Gastrocnemius medialis (tissue), 4 donors: ENCODE data around the gene CHURC1.

Experiments
- POLR2A ChIP-seq, 2 donors: fragments of 450-650 bp; IDR thresholded peaks; one replicate each; pipeline ENCODE4 v1.6.1; 2017; ENCODE audit warnings: antibody characterized with exemption in 2 of 2, mild to moderate bottlenecking in 2 of 2, moderate library complexity in 2 of 2
- TF ChIP-seq, protein P1 (sequence below), 5 experiments: fragments of 450-650 bp in 3 of 5; fragments of 200-600 bp in 2 of 5; sonication (generic) in 2 of 5; IDR thresholded peaks in 4 of 5; conservative IDR thresholded peaks in 1 of 5; 1 replicate in 4 of 5; 2 replicates in 1 of 5; pipeline ENCODE4 v1.5.1; 2016 to 2019; ENCODE audit warnings: antibody characterized with exemption in 5 of 5, mild to moderate bottlenecking in 3 of 5, moderate library complexity in 3 of 5

DNA sequence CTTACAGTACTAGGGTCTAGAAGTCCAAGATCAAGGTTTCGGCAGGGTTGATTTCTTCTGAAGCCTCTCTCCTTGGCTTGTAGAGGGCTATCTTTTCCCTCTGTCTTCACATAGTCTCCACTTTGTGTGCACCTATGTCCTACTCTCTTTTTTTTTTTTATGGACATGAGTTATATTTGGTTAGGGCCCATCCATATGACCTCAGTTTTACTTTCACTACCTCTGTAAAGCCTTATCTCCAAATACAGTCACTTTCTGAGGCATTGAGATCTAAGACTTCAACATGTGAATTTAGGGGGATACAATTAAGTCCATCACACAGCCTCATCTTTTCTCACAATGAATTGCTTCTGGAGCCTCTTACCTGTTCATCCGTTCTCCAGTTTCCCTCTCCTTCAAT, 28.7 kb upstream of the CHURC1 start:
- no peak for TF ChIP-seq POLR2A (IDR thresholded peaks at IDR 0.05)
- TF ChIP-seq, protein P1, sequence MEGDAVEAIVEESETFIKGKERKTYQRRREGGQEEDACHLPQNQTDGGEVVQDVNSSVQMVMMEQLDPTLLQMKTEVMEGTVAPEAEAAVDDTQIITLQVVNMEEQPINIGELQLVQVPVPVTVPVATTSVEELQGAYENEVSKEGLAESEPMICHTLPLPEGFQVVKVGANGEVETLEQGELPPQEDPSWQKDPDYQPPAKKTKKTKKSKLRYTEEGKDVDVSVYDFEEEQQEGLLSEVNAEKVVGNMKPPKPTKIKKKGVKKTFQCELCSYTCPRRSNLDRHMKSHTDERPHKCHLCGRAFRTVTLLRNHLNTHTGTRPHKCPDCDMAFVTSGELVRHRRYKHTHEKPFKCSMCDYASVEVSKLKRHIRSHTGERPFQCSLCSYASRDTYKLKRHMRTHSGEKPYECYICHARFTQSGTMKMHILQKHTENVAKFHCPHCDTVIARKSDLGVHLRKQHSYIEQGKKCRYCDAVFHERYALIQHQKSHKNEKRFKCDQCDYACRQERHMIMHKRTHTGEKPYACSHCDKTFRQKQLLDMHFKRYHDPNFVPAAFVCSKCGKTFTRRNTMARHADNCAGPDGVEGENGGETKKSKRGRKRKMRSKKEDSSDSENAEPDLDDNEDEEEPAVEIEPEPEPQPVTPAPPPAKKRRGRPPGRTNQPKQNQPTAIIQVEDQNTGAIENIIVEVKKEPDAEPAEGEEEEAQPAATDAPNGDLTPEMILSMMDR (IDR thresholded peaks at IDR 0.05 in 4 of 5, conservative IDR thresholded peaks at IDR 0.05 in 1 of 5): no peak
